T follicular helper cell (primary cell): Measurements from ENCODE around the gene LMTK3.
A peak's percentile ranks its signal among the peaks of the same experiment; 100 is the strongest.

Source experiments
- DNase-seq: peaks from one replicate; pipeline ENCODE4 v3.0.0-alpha.2; 2020; ENCODE audit warnings: low read depth

Gene LMTK3

GRCh38 chr19:48469934-48470680 lies 41.5 kb downstream of the LMTK3 start:
- DNase-seq, result no peak

GRCh38 chr19:48469289-48469881 lies 42.2 kb downstream of the LMTK3 start, which contains the start of gene CYTH2:
Gene CYTH2 (plus strand): TSS chr19:48469369. CDS start chr19:48469508, 139 bp downstream.
- DNase-seq, result peak; percentile 51

GRCh38 chr19:48468772-48469288 lies 42.8 kb downstream of the LMTK3 start:
- DNase-seq, result peak; percentile 99

- no peak for DNase-seq
Observed at GRCh38 chr19:48466561-48467325, 44.9 kb downstream of the LMTK3 start.

- no peak for DNase-seq
Observed at GRCh38 chr19:48465215-48465614, 46.4 kb downstream of the LMTK3 start.

GRCh38 chr19:48461982-48462655 lies 49.5 kb downstream of the LMTK3 start:
- DNase-seq, result no peak

GRCh38 chr19:48461651-48461981 lies 50.0 kb downstream of the LMTK3 start:
- no peak for DNase-seq

- DNase-seq, result no peak
Observed at GRCh38 chr19:48458016-48458415, 53.6 kb downstream of the LMTK3 start.

- no peak for DNase-seq
Observed at GRCh38 chr19:48456864-48457263, 54.8 kb downstream of the LMTK3 start.

- DNase-seq, result no peak
Observed at GRCh38 chr19:48455908-48456562, 55.6 kb downstream of the LMTK3 start.

- DNase-seq, result no peak
Observed at GRCh38 chr19:48455171-48455907, 56.3 kb downstream of the LMTK3 start, which contains the start of gene KCNJ14. Gene KCNJ14 (plus strand): TSS chr19:48455574. CDS start chr19:48461725, 6,151 bp downstream.

GRCh38 chr19:48454150-48454730 lies 57.4 kb downstream of the LMTK3 start:
- DNase-seq, result no peak

- DNase-seq, result no peak
Observed at GRCh38 chr19:48452289-48453190, 59.1 kb downstream of the LMTK3 start.

GRCh38 chr19:48451624-48452023 lies 60.0 kb downstream of the LMTK3 start:
- no peak for DNase-seq

GRCh38 chr19:48450863-48451262 lies 60.8 kb downstream of the LMTK3 start:
- no peak for DNase-seq

GRCh38 chr19:48450441-48450840 lies 61.2 kb downstream of the LMTK3 start:
- DNase-seq, result no peak

GRCh38 chr19:48448563-48448962 lies 63.1 kb downstream of the LMTK3 start:
- no peak for DNase-seq

GRCh38 chr19:48446579-48446978 lies 65.1 kb downstream of the LMTK3 start:
- no peak for DNase-seq
